HG03103 (cell line): ENCODE results near the gene FCAMR.
A peak's percentile ranks its signal among the peaks of the same experiment; 100 is the strongest.

Experiments used
- ATAC-seq: cut with Tn5 transposase; IDR thresholded peaks from one replicate; pipeline ENCODE4 v1.9.1; 2021; ENCODE audit warnings: low read depth; ENCODE audit not compliant: unreplicated experiment

Gene FCAMR

GRCh38 chr1:207000651-207001291 lies 30.5 kb upstream of the FCAMR start:
- no peak for ATAC-seq

- no peak for ATAC-seq
Measured at GRCh38 chr1:206998816-206999215, 28.6 kb upstream of the FCAMR start.

GRCh38 chr1:206992790-206993189 lies 22.5 kb upstream of the FCAMR start:
- ATAC-seq = no peak

DNA sequence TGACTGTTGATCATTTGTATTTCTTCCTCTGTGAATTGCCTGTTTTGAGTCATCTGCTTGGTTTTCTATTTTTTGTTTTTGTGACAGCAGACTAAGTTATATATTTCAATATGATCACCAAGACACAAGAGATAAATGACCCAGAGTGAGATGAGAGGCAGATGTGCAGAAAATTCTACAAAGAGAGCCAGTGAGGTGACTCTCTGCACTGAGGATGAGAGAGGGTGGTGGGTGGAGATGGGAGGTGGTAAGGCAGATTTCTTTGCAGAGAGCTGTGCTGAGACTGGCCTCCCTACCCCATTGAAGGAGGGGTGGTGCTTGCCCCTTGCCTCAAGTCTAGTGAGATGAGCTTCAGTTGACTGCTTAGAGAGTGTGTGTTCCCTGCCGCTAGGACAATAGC lies 17.6 kb upstream of the FCAMR start:
- no peak for ATAC-seq

- no peak for ATAC-seq
Measured at GRCh38 chr1:206986885-206987284, 16.6 kb upstream of the FCAMR start.

GRCh38 chr1:206986402-206986801 lies 16.1 kb upstream of the FCAMR start:
- ATAC-seq = no peak

GRCh38 chr1:206985162-206985749 lies 15.0 kb upstream of the FCAMR start:
- no peak for ATAC-seq

- ATAC-seq = no peak
Measured at GRCh38 chr1:206982216-206982615, 12.0 kb upstream of the FCAMR start.

- no peak for ATAC-seq
Measured at GRCh38 chr1:206979379-206980043, 9.3 kb upstream of the FCAMR start.

DNA sequence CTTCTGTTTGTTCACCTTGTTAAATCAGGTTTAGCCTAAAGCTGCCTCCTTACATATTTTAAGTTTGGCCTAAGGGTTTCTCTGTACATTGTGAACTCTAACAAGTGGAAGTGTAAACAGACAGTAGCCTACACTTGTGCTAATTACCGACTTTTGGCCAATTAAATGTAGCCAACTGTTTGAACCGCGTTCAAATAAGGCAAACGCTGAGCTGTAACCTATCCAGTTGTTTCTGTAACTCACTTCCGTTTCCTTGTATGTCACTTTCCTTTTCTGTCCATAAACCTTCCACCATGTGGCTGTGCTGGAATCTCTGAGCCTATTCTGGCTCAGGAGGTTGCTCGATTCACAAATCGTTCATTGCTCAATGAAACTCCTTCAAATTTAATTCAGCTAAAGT lies 8.0 kb upstream of the FCAMR start:
- ATAC-seq = no peak

DNA sequence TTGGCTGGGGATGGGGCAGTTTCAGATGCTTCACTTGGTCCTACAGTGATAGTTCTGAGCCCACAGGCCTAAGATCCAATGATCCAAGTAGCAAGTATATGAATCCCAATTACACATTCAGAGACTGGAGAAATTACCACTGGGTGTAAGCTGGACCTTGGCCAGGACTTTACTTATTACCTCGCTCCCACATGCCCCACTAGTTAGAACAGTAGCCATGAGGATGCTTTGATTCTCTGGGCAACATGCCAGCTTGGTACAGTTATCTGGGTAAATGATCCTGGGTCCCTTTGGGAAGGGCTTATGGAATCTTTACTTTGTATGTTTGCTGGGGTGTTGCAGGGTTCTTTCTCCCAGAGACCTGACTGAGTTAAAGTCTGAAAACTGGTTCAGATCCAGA lies 5.0 kb upstream of the FCAMR start:
- ATAC-seq = no peak

DNA sequence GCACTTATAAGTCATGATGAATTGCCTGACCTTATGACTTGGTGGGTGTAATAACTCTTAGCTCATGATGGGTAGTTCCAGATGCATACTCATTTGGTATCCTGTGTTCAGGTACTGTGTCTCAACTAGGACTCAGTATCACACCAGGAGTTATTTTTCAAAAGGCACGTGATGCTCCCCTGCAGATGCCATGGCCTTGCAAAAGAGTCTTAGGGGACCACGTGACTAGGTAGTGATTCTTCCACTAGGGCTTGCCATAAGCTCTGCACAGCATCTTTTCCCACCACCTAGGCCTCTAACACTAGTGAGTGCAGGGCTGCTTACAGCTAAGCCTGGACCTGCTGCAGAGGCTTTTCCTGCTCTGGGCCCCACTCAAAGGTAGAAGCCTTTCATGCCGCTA lies 3.9 kb upstream of the FCAMR start:
- no peak for ATAC-seq

DNA sequence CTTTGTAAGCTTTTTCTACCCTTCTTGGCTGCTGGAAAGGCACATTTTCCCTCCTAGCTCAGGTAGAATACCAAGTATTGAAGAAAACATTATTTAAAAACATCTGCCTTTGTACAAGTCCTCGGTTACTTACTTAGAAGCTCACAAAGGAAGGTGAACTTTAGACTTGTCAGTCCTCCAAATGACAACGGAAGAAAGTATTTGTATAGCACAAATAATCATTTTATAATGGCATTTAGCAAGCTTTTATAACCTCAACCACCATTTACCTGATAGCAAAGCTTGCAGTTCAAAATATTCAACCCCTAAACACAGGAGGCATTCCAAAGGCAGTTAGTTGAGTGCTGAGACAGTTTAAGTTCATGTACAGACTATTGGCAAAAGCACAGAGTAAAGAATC lies 2.5 kb upstream of the FCAMR start:
- ATAC-seq = no peak

- ATAC-seq = peak; percentile 69
Measured at GRCh38 chr1:206971029-206971655, 882 bp upstream of the FCAMR start.

DNA sequence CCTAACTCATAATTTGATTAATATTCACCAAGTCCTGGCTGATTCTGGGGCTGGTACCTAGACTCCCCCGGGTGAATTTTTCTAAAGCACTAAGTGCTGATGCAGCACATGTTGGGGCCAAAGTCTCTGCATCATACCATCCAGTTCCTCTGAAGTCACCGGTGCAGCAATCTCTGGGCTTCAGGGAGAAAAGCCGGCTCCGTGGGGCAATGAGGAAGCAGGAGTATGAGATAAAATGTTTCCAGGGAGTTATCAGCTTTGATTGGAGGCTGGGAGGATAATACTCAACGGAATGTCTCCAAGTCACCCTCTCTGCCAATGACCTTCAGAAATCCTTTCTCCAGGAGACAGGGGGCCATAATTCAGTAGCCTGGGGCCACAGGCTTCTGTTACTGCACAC lies 1.2 kb downstream of the FCAMR start:
- ATAC-seq = no peak

DNA sequence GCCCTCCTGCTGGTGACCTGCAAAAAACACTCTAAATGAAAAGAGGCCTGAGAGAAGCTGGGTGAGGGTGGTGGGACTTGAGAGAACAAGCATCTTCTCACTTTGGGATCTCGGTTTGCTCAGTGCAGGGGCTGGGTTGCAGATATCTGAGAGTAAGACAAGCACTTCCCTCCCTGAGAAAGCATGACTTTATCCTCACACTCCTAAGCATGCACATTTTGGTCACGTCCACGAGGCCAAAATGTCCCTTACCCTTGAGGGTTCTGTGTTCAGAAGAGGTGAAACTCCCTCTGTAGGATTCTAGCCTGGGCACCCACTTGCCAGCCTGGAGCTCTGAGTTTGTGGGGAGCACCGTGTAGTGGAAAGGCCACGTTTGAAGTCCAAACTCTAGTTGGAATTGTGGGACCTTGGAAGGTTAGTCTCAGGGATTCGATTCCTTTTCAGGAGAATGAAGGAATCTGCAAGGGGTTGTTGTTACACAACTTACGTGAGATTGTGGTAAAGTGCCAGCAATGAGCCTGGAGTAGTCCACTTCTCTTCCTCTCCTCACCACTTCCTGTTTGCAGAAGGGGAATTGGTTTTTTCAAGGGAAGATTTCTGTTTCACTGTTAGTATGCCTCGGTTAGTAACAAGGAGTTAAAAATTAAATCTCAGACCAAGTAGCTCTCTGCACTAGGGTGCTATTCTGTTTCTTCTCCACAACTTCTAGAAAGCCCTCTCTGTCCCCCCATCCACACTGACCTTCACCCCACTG lies 3.0 kb downstream of the FCAMR start:
- ATAC-seq = no peak

- no peak for ATAC-seq
Measured at GRCh38 chr1:206965781-206966180, 4.5 kb downstream of the FCAMR start.

DNA sequence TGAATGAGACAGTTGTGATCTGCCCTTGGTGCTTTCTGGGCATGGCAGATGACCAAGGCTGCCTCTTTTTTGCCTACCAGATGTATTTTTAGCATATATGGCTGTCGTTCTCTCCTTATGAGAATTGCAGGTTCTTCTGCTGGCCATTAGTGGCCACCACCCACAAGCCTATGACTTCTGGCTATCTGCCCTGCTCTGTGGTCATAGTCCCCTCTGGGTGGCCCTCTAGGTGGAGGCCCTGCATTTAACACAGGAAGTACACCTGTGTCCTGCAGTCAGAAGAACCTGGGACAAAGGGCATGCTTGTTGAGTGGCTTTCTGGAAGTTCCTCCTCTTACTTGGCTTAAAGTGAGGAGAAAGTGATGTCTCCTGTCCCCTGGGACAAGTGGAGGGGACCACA lies 6.5 kb downstream of the FCAMR start:
- ATAC-seq = no peak

DNA sequence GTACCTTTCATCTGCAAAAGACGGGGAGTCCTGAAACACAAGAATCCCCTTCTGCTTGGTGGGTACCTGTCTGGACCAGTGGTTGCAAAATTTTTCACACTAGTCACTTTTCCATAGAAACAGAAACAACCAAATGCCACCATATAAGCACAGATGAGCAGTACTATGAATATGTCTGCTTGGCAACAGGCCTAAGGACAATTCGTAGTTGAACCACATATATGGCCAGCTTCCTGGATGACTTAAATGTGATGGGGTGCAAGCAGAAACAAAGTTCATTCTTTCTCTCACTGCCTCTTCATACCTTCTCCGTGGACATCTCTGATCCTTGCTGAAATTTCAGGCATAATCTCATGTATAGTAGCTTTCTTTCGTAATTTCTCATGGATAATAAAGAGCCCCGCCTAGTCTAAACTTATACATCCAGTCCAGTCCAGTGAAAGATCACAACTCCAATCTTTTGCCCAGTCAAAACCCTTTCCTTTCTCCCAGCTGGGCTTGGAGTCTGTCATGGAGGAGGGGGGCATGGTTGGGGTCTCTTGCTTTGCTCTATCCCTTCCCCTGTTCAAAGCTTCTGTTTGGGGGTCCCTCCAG lies 7.0 kb downstream of the FCAMR start:
- ATAC-seq = no peak

- no peak for ATAC-seq
Measured at GRCh38 chr1:206962272-206962671, 8.0 kb downstream of the FCAMR start.

DNA sequence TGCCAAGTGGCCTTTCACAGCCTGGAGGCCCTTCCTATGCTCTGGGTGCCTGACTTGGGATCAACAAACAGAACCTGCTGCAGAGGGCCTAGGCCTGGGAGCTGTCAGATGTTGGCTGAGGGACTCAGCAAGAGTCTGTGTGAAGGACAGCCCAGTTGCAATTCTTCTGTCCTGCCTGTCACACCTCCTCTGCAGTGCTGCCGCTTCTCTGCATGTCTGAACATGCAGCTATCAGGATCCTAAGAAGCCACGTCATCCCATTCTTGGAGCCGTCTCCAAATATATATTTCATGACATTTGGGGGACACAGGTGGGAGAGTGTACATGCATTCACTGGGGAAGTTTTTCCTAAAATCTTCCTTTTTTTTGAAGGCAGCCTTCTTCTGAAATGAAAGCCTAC lies 8.6 kb downstream of the FCAMR start:
- ATAC-seq = no peak
